Measurements from ENCODE around the gene POPDC3. TPM values are rescaled to one million over a fixed set of nuclear protein-coding genes. Genes with fewer than 3 reads are reported as not detected.
"Not testable (repeated sequence)": the region's sequence is repeated elsewhere in the genome, so short reads cannot be mapped to it uniquely, and the experiment has no call there.

The POPDC3 gene
- polyA plus RNA-seq, 1 donor from 2014 or later: not detected

DNA sequence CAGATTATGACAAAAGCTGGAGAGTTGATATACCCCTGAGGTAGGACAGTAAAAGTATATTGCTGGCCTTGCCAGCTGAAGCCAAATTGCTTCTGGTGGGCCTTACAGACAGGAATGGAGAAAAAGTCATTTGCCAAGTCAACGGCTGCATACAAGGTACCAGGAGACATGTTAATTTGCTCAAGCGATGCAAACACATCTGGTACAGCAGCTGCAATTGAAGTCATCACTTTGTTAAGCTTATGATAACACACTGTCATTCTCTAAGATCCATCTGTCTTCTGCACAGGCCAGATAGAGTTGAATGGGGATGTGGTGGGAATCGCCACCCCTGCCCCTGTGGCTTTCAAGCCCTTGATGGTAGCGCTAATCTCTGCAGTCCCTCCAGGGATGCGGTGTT, 40.4 kb upstream of the POPDC3 start:
- Histone ChIP-seq H3K9me3 (ENCODE audit: low read length) (no peaks in the 10 kb centered on the region), H3K9ac (ENCODE audit: low read length) (no peak overlapping the region), H4K20me1 (ENCODE audit: insufficient read depth) (no peaks in the 10 kb centered on the region), H2AFZ (ENCODE audit: low read depth, low read length) (no peak overlapping the region), H3K27ac (ENCODE audit: low read length) (no peak overlapping the region), H3F3A (ENCODE audit: insufficient read depth, low read length, poor library complexity, severe bottlenecking) (no peaks in the 10 kb centered on the region), H3K27me3 (ENCODE audit: insufficient read depth, low read depth, low read length) (no peaks in the 10 kb centered on the region), H3K9me2 (ENCODE audit: insufficient read depth, low read length) (no peaks in the 10 kb centered on the region), H3K79me2 (replicated peaks; ENCODE audit: insufficient read depth, low read length) (no peaks in the 10 kb centered on the region), H3K36me3 (ENCODE audit: insufficient read depth, low read length) (no peaks in the 10 kb centered on the region), H3K4me3 (ENCODE audit: low read length) (no peak overlapping the region), H3K4me2 (ENCODE audit: low read length) (no peak overlapping the region)
- TF ChIP-seq CTCF (IDR thresholded peaks at IDR 0.05; ENCODE audit: poor library complexity, severe bottlenecking) (no peak), EZH2 (IDR thresholded peaks at IDR 0.05; ENCODE audit: borderline replicate concordance, insufficient read depth, low read length, poor library complexity, severe bottlenecking) (no peak), RAD21 (conservative IDR thresholded peaks at IDR 0.05) (no peak), SMC3 (conservative IDR thresholded peaks at IDR 0.05; ENCODE audit: poor library complexity) (no peak), MXI1 (conservative IDR thresholded peaks at IDR 0.05; ENCODE audit: poor library complexity, severe bottlenecking) (no peak), POLR2AphosphoS5 (IDR thresholded peaks at IDR 0.05) (no peak), EP300 (conservative IDR thresholded peaks at IDR 0.05; ENCODE audit: poor library complexity, severe bottlenecking) (no peak), TAF1 (IDR thresholded peaks at IDR 0.05; ENCODE audit: low read depth) (no peak)
- TF ChIP-seq, protein P1, sequence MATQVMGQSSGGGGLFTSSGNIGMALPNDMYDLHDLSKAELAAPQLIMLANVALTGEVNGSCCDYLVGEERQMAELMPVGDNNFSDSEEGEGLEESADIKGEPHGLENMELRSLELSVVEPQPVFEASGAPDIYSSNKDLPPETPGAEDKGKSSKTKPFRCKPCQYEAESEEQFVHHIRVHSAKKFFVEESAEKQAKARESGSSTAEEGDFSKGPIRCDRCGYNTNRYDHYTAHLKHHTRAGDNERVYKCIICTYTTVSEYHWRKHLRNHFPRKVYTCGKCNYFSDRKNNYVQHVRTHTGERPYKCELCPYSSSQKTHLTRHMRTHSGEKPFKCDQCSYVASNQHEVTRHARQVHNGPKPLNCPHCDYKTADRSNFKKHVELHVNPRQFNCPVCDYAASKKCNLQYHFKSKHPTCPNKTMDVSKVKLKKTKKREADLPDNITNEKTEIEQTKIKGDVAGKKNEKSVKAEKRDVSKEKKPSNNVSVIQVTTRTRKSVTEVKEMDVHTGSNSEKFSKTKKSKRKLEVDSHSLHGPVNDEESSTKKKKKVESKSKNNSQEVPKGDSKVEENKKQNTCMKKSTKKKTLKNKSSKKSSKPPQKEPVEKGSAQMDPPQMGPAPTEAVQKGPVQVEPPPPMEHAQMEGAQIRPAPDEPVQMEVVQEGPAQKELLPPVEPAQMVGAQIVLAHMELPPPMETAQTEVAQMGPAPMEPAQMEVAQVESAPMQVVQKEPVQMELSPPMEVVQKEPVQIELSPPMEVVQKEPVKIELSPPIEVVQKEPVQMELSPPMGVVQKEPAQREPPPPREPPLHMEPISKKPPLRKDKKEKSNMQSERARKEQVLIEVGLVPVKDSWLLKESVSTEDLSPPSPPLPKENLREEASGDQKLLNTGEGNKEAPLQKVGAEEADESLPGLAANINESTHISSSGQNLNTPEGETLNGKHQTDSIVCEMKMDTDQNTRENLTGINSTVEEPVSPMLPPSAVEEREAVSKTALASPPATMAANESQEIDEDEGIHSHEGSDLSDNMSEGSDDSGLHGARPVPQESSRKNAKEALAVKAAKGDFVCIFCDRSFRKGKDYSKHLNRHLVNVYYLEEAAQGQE (IDR thresholded peaks at IDR 0.05; ENCODE audit: borderline replicate concordance): no peak

DNA sequence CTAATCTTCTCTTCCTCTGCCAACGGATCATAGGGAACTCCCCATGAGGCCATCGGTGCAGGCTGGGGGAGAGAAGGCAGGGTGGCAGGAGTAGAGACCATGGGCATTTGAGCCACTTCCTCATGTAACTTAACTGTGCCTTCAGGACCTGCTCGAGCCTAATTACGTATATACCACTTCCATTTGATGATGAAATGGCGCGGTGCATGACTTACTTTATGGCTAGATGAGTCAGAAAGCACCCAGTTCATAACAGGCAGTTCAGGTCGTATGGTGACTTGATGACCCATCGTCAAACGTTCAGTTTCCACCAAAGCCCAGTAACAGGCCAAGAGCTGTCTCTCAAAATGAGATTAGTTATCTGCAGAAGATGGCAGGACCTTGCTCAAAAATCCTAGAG, 39.4 kb upstream of the POPDC3 start:
- not testable (repeated sequence) for H3K9ac ChIP-seq (ENCODE audit: low read length); H3K36me3 ChIP-seq (ENCODE audit: insufficient read depth, low read length); H3K79me2 ChIP-seq (replicated peaks; ENCODE audit: insufficient read depth, low read length); H3F3A ChIP-seq (ENCODE audit: insufficient read depth, low read length, poor library complexity, severe bottlenecking); H3K9me3 ChIP-seq (ENCODE audit: low read length); H4K20me1 ChIP-seq (ENCODE audit: insufficient read depth); H3K4me2 ChIP-seq (ENCODE audit: low read length); H3K27ac ChIP-seq (ENCODE audit: low read length); H3K27me3 ChIP-seq (ENCODE audit: insufficient read depth, low read depth, low read length); H3K4me3 ChIP-seq (ENCODE audit: low read length); H3K9me2 ChIP-seq (ENCODE audit: insufficient read depth, low read length); H2AFZ ChIP-seq (ENCODE audit: low read depth, low read length)

GRCh38 chr6:105215506-105215905, 35.7 kb upstream of the POPDC3 start:
- H3K9ac ChIP-seq (ENCODE audit: low read length): no peak overlapping the region
- no peaks in the 10 kb centered on the region for H3K9me3 ChIP-seq (ENCODE audit: low read length)
- H3K9me2 ChIP-seq (ENCODE audit: insufficient read depth, low read length): no peaks in the 10 kb centered on the region
- H3K36me3 ChIP-seq (ENCODE audit: insufficient read depth, low read length): no peaks in the 10 kb centered on the region
- H3K27ac ChIP-seq (ENCODE audit: low read length): no peak overlapping the region
- no peaks in the 10 kb centered on the region for H3K27me3 ChIP-seq (ENCODE audit: insufficient read depth, low read depth, low read length)
- TF ChIP-seq CTCF (IDR thresholded peaks at IDR 0.05; ENCODE audit: poor library complexity, severe bottlenecking): no peak
- TF ChIP-seq TAF1 (IDR thresholded peaks at IDR 0.05; ENCODE audit: low read depth): no peak
- no peak for TF ChIP-seq RAD21 (conservative IDR thresholded peaks at IDR 0.05)
- no peak for TF ChIP-seq EZH2 (IDR thresholded peaks at IDR 0.05; ENCODE audit: borderline replicate concordance, insufficient read depth, low read length, poor library complexity, severe bottlenecking)
- no peak for TF ChIP-seq MXI1 (conservative IDR thresholded peaks at IDR 0.05; ENCODE audit: poor library complexity, severe bottlenecking)
- TF ChIP-seq POLR2AphosphoS5 (IDR thresholded peaks at IDR 0.05): no peak
- no peak for TF ChIP-seq SMC3 (conservative IDR thresholded peaks at IDR 0.05; ENCODE audit: poor library complexity)
- TF ChIP-seq, protein P1 (IDR thresholded peaks at IDR 0.05; ENCODE audit: borderline replicate concordance): no peak
- no peak for TF ChIP-seq EP300 (conservative IDR thresholded peaks at IDR 0.05; ENCODE audit: poor library complexity, severe bottlenecking)
- H3F3A ChIP-seq (ENCODE audit: insufficient read depth, low read length, poor library complexity, severe bottlenecking): no peaks in the 10 kb centered on the region
- H3K4me3 ChIP-seq (ENCODE audit: low read length): no peak overlapping the region
- H2AFZ ChIP-seq (ENCODE audit: low read depth, low read length): no peak overlapping the region
- H3K79me2 ChIP-seq (replicated peaks; ENCODE audit: insufficient read depth, low read length): no peaks in the 10 kb centered on the region
- H3K4me2 ChIP-seq (ENCODE audit: low read length): no peak overlapping the region
- no peaks in the 10 kb centered on the region for H4K20me1 ChIP-seq (ENCODE audit: insufficient read depth)
